K562 (cell line): ENCODE results near the gene ACSL6. TPM values are rescaled to one million over a fixed set of nuclear protein-coding genes. Genes with fewer than 3 reads are reported as not detected.

Source experiments
- GATAD2A ChIP-seq: fragments of 450-650 bp; IDR thresholded peaks from 2 replicates; pipeline ENCODE4 v1.6.1; 2017
- HDAC2 ChIP-seq: fragments of 450-650 bp; IDR thresholded peaks from 2 replicates; pipeline ENCODE4 v1.6.1; 2016; ENCODE audit warnings: mild to moderate bottlenecking
- HDAC6 ChIP-seq: IDR thresholded peaks from 2 replicates; pipeline ENCODE4 v1.6.1; 2012; ENCODE audit warnings: low read depth, mild to moderate bottlenecking, control low read depth, inconsistent platforms, low read length, moderate library complexity
- KAT2B ChIP-seq: IDR thresholded peaks from one replicate; pipeline ENCODE4 v1.6.1; 2012; ENCODE audit warnings: low read depth, mild to moderate bottlenecking, control low read depth, inconsistent platforms, low read length, moderate library complexity
- L3MBTL2 ChIP-seq: fragments of 450-650 bp; IDR thresholded peaks from 2 replicates; pipeline ENCODE4 v1.6.1; 2016; ENCODE audit warnings: mild to moderate bottlenecking, moderate library complexity
- NFRKB ChIP-seq: fragments of 450-650 bp; IDR thresholded peaks from 2 replicates; pipeline ENCODE4 v1.6.1; 2016; ENCODE audit warnings: low read depth
- NR2C1 ChIP-seq, 2 experiments: fragments of 450-650 bp; IDR thresholded peaks; 2 replicates each; pipeline ENCODE4 v1.6.1; 2017; ENCODE audit warnings: mild to moderate bottlenecking in 2 of 2, antibody characterized with exemption in 1 of 2, inconsistent platforms in 1 of 2, missing compliant biosample characterization in 1 of 2, missing genetic modification characterization in 1 of 2
- PML ChIP-seq: IDR thresholded peaks from 2 replicates; pipeline ENCODE4 v1.6.1; 2012; ENCODE audit warnings: low read length, inconsistent platforms
- RB1 ChIP-seq: fragments of 450-650 bp; IDR thresholded peaks from 2 replicates; pipeline ENCODE4 v1.6.1; 2017; ENCODE audit warnings: low read depth, mild to moderate bottlenecking
- SP1 ChIP-seq: sonication (generic); formaldehyde crosslinking; IDR thresholded peaks from 2 replicates; pipeline ENCODE4 v1.8.1; 2022; ENCODE audit warnings: mild to moderate bottlenecking, missing genetic modification reagents
- TCF7L2 ChIP-seq: fragments of 150-350 bp; IDR thresholded peaks from 2 replicates; pipeline ENCODE4 v1.6.1; 2016; ENCODE audit warnings: low read depth, mild to moderate bottlenecking, low read length, moderate library complexity
- ZNF197 ChIP-seq: fragments of 200-800 bp; sonication (Bioruptor generic); IDR thresholded peaks from 2 replicates; pipeline ENCODE4 v1.6.1; 2016; ENCODE audit warnings: low read depth, missing genetic modification characterization, missing compliant biosample characterization
- ZNF274 ChIP-seq: IDR thresholded peaks from 2 replicates; pipeline ENCODE4 v1.6.1; 2011; ENCODE audit warnings: low read depth, mild to moderate bottlenecking, low read length, moderate library complexity, borderline replicate concordance
- ZNF354B ChIP-seq: fragments of 250-450 bp; sonication (Bioruptor Pico); IDR thresholded peaks from 2 replicates; pipeline ENCODE4 v1.4.0; 2020
- ZNF583 ChIP-seq: fragments of 250-450 bp; sonication (Bioruptor Pico); IDR thresholded peaks from 2 replicates; pipeline ENCODE4 v1.4.0; 2020
- ZNF780A ChIP-seq: fragments of 250-450 bp; sonication (Bioruptor Pico); IDR thresholded peaks from 2 replicates; pipeline ENCODE4 v1.5.0; 2021; ENCODE audit warnings: mild to moderate bottlenecking
- polyA plus RNA-seq, 8 experiments: library from polyadenylated mRNA; depleted of rRNA in 4 of 8; stranded (reverse) in 5 of 8; unstranded in 3 of 8; fragments of >200 nt; fragmentation: Nextera tagmentation in 2 of 8; fragmentation: Illumina TruSeq in 1 of 8; extraction: Ambion mirVana in 2 of 8; extraction: Trizol in 1 of 8; gene quantifications; 2 replicates each; pipeline versions ENCODE4 v1.2.1 to v1.2.3, GENCODE V29; 2011 to 2014; ENCODE audit warnings: inconsistent platforms in 1 of 8, missing spikeins in 1 of 8
- total RNA-seq, 7 experiments: library from RNA; depleted of rRNA in 6 of 7; stranded (reverse); fragments of >200 nt in 6 of 7; fragmentation: Illumina TruSeq in 2 of 7; extraction: Trizol in 2 of 7; gene quantifications; 2 replicates each; pipeline versions ENCODE4 v1.2.1 to v1.2.3, GENCODE V29; 2011 to 2021; ENCODE audit warnings: low replicate concordance in 1 of 7
- TF ChIP-seq, protein P1 (sequence below): fragments of 200-600 bp; sonication (generic); IDR thresholded peaks from one replicate; pipeline ENCODE4 v1.6.1; 2012; ENCODE audit warnings: mild to moderate bottlenecking, low read depth, low read length, inconsistent platforms
- TF ChIP-seq, protein P2 (sequence below): sonication (generic); formaldehyde crosslinking; IDR thresholded peaks from 2 replicates; pipeline ENCODE4 v1.8.0; 2022; ENCODE audit warnings: mild to moderate bottlenecking, low read depth, missing genetic modification reagents

Gene ACSL6
- total and polyA plus RNA-seq, 9 of the 15 experiments (the other 6 are each of a cell fraction or from before 2014, with no cell fraction given): 0.50 to 1.5 (median 0.69) TPM

DNA sequence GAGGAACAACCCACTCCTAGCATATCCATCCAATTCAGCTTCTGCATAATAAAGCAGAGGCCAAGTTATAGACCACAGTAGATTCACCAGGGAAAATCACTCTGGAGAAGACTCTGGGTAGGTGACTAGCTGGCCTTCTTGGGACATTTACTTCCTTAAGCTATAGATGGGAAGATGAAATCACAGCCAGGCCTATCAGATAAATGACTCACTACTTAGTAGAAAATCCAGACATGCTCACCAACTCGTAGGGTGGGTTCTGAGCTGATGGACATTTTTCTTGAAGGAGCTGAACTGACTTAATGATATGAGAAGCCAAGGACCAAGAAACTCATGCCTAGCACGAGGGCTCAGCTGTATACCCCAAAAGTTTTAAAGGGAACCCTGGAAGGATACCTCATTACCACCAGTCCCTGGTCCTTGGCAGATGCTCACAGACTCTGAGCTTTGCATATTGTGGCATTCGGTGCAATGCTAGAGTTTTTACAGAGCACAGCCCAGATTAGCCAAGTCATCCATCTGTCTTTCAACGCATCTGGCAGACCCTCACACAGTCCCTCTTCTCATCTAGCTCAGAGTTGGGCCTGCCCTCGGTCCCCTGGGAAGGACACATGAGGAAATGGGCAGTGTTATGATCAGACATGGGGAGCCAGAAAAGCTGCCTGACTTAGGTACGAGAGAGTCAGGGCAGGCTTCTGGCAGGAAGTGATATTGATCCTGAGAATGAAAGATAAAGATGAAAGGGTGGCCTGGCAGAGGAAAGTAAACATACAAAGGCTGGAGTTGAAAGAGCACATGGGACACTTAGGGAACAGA is 15.0 kb downstream of the ACSL6 start (continued):
- TF ChIP-seq, protein P1, sequence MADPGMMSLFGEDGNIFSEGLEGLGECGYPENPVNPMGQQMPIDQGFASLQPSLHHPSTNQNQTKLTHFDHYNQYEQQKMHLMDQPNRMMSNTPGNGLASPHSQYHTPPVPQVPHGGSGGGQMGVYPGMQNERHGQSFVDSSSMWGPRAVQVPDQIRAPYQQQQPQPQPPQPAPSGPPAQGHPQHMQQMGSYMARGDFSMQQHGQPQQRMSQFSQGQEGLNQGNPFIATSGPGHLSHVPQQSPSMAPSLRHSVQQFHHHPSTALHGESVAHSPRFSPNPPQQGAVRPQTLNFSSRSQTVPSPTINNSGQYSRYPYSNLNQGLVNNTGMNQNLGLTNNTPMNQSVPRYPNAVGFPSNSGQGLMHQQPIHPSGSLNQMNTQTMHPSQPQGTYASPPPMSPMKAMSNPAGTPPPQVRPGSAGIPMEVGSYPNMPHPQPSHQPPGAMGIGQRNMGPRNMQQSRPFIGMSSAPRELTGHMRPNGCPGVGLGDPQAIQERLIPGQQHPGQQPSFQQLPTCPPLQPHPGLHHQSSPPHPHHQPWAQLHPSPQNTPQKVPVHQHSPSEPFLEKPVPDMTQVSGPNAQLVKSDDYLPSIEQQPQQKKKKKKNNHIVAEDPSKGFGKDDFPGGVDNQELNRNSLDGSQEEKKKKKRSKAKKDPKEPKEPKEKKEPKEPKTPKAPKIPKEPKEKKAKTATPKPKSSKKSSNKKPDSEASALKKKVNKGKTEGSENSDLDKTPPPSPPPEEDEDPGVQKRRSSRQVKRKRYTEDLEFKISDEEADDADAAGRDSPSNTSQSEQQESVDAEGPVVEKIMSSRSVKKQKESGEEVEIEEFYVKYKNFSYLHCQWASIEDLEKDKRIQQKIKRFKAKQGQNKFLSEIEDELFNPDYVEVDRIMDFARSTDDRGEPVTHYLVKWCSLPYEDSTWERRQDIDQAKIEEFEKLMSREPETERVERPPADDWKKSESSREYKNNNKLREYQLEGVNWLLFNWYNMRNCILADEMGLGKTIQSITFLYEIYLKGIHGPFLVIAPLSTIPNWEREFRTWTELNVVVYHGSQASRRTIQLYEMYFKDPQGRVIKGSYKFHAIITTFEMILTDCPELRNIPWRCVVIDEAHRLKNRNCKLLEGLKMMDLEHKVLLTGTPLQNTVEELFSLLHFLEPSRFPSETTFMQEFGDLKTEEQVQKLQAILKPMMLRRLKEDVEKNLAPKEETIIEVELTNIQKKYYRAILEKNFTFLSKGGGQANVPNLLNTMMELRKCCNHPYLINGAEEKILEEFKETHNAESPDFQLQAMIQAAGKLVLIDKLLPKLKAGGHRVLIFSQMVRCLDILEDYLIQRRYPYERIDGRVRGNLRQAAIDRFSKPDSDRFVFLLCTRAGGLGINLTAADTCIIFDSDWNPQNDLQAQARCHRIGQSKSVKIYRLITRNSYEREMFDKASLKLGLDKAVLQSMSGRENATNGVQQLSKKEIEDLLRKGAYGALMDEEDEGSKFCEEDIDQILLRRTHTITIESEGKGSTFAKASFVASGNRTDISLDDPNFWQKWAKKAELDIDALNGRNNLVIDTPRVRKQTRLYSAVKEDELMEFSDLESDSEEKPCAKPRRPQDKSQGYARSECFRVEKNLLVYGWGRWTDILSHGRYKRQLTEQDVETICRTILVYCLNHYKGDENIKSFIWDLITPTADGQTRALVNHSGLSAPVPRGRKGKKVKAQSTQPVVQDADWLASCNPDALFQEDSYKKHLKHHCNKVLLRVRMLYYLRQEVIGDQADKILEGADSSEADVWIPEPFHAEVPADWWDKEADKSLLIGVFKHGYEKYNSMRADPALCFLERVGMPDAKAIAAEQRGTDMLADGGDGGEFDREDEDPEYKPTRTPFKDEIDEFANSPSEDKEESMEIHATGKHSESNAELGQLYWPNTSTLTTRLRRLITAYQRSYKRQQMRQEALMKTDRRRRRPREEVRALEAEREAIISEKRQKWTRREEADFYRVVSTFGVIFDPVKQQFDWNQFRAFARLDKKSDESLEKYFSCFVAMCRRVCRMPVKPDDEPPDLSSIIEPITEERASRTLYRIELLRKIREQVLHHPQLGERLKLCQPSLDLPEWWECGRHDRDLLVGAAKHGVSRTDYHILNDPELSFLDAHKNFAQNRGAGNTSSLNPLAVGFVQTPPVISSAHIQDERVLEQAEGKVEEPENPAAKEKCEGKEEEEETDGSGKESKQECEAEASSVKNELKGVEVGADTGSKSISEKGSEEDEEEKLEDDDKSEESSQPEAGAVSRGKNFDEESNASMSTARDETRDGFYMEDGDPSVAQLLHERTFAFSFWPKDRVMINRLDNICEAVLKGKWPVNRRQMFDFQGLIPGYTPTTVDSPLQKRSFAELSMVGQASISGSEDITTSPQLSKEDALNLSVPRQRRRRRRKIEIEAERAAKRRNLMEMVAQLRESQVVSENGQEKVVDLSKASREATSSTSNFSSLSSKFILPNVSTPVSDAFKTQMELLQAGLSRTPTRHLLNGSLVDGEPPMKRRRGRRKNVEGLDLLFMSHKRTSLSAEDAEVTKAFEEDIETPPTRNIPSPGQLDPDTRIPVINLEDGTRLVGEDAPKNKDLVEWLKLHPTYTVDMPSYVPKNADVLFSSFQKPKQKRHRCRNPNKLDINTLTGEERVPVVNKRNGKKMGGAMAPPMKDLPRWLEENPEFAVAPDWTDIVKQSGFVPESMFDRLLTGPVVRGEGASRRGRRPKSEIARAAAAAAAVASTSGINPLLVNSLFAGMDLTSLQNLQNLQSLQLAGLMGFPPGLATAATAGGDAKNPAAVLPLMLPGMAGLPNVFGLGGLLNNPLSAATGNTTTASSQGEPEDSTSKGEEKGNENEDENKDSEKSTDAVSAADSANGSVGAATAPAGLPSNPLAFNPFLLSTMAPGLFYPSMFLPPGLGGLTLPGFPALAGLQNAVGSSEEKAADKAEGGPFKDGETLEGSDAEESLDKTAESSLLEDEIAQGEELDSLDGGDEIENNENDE: no peak
- no peak for TF ChIP-seq NFRKB
- TF ChIP-seq ZNF197 (CRISPR knock-in tag): no peak
- no peak for TF ChIP-seq SP1 (CRISPR knock-in tag)
- TF ChIP-seq ZNF583 (CRISPR knock-in tag): no peak
- 0 out of 2 replicates have a peak, but pooled peaks have one; percentile 51 for TF ChIP-seq ZNF274
- TF ChIP-seq NR2C1 (IDR thresholded peaks at IDR 0.05): peak; percentile 48; the same call in 1 of the 2 replicates
- peak; percentile 69 for TF ChIP-seq NR2C1 (tag; IDR thresholded peaks at IDR 0.05)
- no peak for TF ChIP-seq ZNF354B (CRISPR knock-in tag)
- TF ChIP-seq L3MBTL2: peak; percentile 40
- TF ChIP-seq HDAC6: no peak
- TF ChIP-seq HDAC2: peak; percentile 88
- no peak for TF ChIP-seq RB1
- TF ChIP-seq TCF7L2: peak; percentile 81
- TF ChIP-seq, protein P2, sequence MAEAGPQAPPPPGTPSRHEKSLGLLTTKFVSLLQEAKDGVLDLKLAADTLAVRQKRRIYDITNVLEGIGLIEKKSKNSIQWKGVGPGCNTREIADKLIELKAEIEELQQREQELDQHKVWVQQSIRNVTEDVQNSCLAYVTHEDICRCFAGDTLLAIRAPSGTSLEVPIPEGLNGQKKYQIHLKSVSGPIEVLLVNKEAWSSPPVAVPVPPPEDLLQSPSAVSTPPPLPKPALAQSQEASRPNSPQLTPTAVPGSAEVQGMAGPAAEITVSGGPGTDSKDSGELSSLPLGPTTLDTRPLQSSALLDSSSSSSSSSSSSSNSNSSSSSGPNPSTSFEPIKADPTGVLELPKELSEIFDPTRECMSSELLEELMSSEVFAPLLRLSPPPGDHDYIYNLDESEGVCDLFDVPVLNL (CRISPR knock-in tag): no peak
- TF ChIP-seq ZNF780A (CRISPR knock-in tag): no peak
- peak; percentile 92 for TF ChIP-seq PML
- TF ChIP-seq GATAD2A: peak; percentile 90
- TF ChIP-seq KAT2B: no peak
